Measurements from ENCODE around the gene RNASEH2C.
"Not testable (repeated sequence)": the region's sequence is repeated elsewhere in the genome, so short reads cannot be mapped to it uniquely, and the experiment has no call there.

The RNASEH2C gene

GRCh38 chr11:65720211-65720934, at the start of gene RNASEH2C:
Gene RNASEH2C (minus strand): TSS chr11:65720798. CDS start chr11:65720758, 40 bp downstream.
- peak; percentile 40 to 59 (median 40) for DNase-seq (ENCODE audit: low read depth in 3 of 3, low spot score in 1 of 3)

GRCh38 chr11:65767806-65768205, 47.2 kb upstream of the RNASEH2C start:
- not testable (repeated sequence) for DNase-seq (ENCODE audit: low read depth in 3 of 3, low spot score in 1 of 3)

GRCh38 chr11:65767406-65767805, 46.8 kb upstream of the RNASEH2C start:
- no peak for DNase-seq (ENCODE audit: low read depth in 3 of 3, low spot score in 1 of 3)

GRCh38 chr11:65766535-65766934, 45.9 kb upstream of the RNASEH2C start:
- no peak for DNase-seq (ENCODE audit: low read depth in 3 of 3, low spot score in 1 of 3)

GRCh38 chr11:65764434-65764833, 43.8 kb upstream of the RNASEH2C start:
- no peak for DNase-seq (ENCODE audit: low read depth in 3 of 3, low spot score in 1 of 3)

- DNase-seq (ENCODE audit: low read depth in 3 of 3, low spot score in 1 of 3) = not testable (repeated sequence)
Observed at GRCh38 chr11:65762816-65763215, 42.2 kb upstream of the RNASEH2C start.

GRCh38 chr11:65762169-65762568, 41.6 kb upstream of the RNASEH2C start:
- DNase-seq (ENCODE audit: low read depth in 3 of 3, low spot score in 1 of 3) = not testable (repeated sequence)

- DNase-seq (ENCODE audit: low read depth in 3 of 3, low spot score in 1 of 3) = no peak
Observed at GRCh38 chr11:65745049-65745448, 24.5 kb upstream of the RNASEH2C start.

- no peak for DNase-seq (ENCODE audit: low read depth in 3 of 3, low spot score in 1 of 3)
Observed at GRCh38 chr11:65744699-65745042, 24.1 kb upstream of the RNASEH2C start.

- no peak for DNase-seq (ENCODE audit: low read depth in 3 of 3, low spot score in 1 of 3)
Observed at GRCh38 chr11:65744026-65744698, 23.6 kb upstream of the RNASEH2C start.

- no peak for DNase-seq (ENCODE audit: low read depth in 3 of 3, low spot score in 1 of 3)
Observed at GRCh38 chr11:65743681-65744025, 23.1 kb upstream of the RNASEH2C start.

GRCh38 chr11:65742353-65742752, 21.8 kb upstream of the RNASEH2C start:
- DNase-seq (ENCODE audit: low read depth in 3 of 3, low spot score in 1 of 3) = no peak

GRCh38 chr11:65741185-65741584, 20.6 kb upstream of the RNASEH2C start:
- no peak for DNase-seq (ENCODE audit: low read depth in 3 of 3, low spot score in 1 of 3)

- DNase-seq (ENCODE audit: low read depth in 3 of 3, low spot score in 1 of 3) = no peak
Observed at GRCh38 chr11:65739022-65739421, 18.4 kb upstream of the RNASEH2C start.

- DNase-seq (ENCODE audit: low read depth in 3 of 3, low spot score in 1 of 3) = no peak
Observed at GRCh38 chr11:65736810-65737209, 16.2 kb upstream of the RNASEH2C start.

- DNase-seq (ENCODE audit: low read depth in 3 of 3, low spot score in 1 of 3) = not testable (repeated sequence)
Observed at GRCh38 chr11:65735111-65735510, 14.5 kb upstream of the RNASEH2C start.

- DNase-seq (ENCODE audit: low read depth in 3 of 3, low spot score in 1 of 3) = no peak
Observed at GRCh38 chr11:65730461-65730860, 9.9 kb upstream of the RNASEH2C start.

- no peak for DNase-seq (ENCODE audit: low read depth in 3 of 3, low spot score in 1 of 3)
Observed at GRCh38 chr11:65727865-65728264, 7.3 kb upstream of the RNASEH2C start.

- no peak for DNase-seq (ENCODE audit: low read depth in 3 of 3, low spot score in 1 of 3)
Observed at GRCh38 chr11:65726660-65727059, 6.1 kb upstream of the RNASEH2C start.

GRCh38 chr11:65722261-65722660, 1.7 kb upstream of the RNASEH2C start:
- no peak for DNase-seq (ENCODE audit: low read depth in 3 of 3, low spot score in 1 of 3)

GRCh38 chr11:65719871-65720210, 757 bp downstream of the RNASEH2C start:
- no peak for DNase-seq (ENCODE audit: low read depth in 3 of 3, low spot score in 1 of 3)

- no peak for DNase-seq (ENCODE audit: low read depth in 3 of 3, low spot score in 1 of 3)
Observed at GRCh38 chr11:65718964-65719492, 1.6 kb downstream of the RNASEH2C start.

- no peak for DNase-seq (ENCODE audit: low read depth in 3 of 3, low spot score in 1 of 3)
Observed at GRCh38 chr11:65718531-65718930, 2.1 kb downstream of the RNASEH2C start.

Data from stimulated activated CD4-positive, alpha-beta T cell treated with anti-CD3 and anti-CD28 coated beads, TNF-alpha, amount 100 ng/mL, for 1 hour (primary cell).